ENCODE results near the gene FOCAD. TPM values are rescaled to one million over a fixed set of nuclear protein-coding genes. Genes with fewer than 3 reads are reported as not detected.

The FOCAD gene
- total RNA-seq, 1 donor from 2014 or later, result 30.0 TPM

DNA sequence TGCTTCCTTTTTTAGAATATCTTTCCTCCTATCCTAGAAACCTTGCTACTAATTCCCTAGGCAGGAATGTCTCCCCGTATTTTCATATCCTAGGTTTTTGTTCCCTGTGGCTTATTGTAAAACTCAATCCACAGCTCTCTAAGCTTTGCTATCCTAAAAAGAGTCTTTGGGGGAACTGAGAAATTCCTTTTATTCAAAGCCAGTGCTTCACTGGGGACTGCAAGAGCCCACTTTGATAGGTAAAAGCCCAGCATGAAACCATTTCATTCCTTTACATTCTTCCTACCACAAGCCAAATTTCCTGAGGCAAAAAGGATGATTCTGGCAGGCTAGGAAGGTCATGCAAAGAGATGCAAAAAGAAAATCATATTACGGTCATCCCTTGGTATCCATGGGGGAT lies 353.2 kb downstream of the FOCAD start:
- TF ChIP-seq CTCF (conservative IDR thresholded peaks at IDR 0.05; ENCODE audit: low read depth, low read length), result no peak
- no peak for DNase-seq (ENCODE audit: low read depth)

DNA sequence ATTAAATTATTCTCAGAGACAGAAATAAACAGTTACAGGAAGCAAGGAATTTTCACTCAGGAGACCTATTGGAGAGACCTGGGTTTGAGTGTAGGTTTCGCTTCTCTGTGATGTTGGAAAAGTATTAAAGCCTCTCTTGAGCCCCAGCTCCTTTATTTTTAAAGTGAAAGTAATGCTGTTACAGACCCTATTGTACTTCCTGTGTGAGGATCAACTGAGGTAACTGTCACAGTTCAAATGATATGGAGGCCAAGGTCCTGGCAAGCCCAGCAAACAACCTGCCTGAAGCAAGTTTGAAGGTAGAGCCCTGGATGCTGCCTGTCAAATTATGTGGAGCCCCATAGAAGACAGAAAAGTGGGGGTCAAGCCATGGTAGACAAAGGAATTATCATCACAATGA lies 355.2 kb downstream of the FOCAD start:
- TF ChIP-seq CTCF (conservative IDR thresholded peaks at IDR 0.05; ENCODE audit: low read depth, low read length), result no peak
- no peak for DNase-seq (ENCODE audit: low read depth)
- H3K4me3 ChIP-seq (ENCODE audit: low read depth, low read length), result no peak overlapping the region

More for the DNA sequence above, 353.2 kb downstream of the FOCAD start:
- H3K4me3 ChIP-seq (ENCODE audit: low read depth, low read length), result no peak overlapping the region

- no peak for DNase-seq (ENCODE audit: low read depth)
- H3K4me3 ChIP-seq (ENCODE audit: low read depth, low read length), result no peak overlapping the region
- no peak for TF ChIP-seq CTCF (conservative IDR thresholded peaks at IDR 0.05; ENCODE audit: low read depth, low read length)
These were observed 358.4 kb downstream of the FOCAD start for GRCh38 chr9:21042466-21042865.

- H3K4me3 ChIP-seq (ENCODE audit: low read depth, low read length), result no peak overlapping the region
- DNase-seq (ENCODE audit: low read depth), result no peak
- TF ChIP-seq CTCF (conservative IDR thresholded peaks at IDR 0.05; ENCODE audit: low read depth, low read length), result no peak
These were observed 359.8 kb downstream of the FOCAD start for GRCh38 chr9:21043841-21044240.

Other genes with a start within 250 kb of the FOCAD start
- gene MLLT3, start 61.8 kb upstream of the FOCAD start, total RNA-seq, result 29.3 and 44.3 TPM in 2 replicates

All from epithelial cell of proximal tubule (primary cell).